Osteocyte (in vitro differentiated cells): ENCODE measurements around the gene RERGL. TPM values are rescaled to one million over a fixed set of nuclear protein-coding genes. Genes with fewer than 3 reads are reported as not detected.

ENCODE experiments used
- DNase-seq: peaks from one replicate; pipeline ENCODE4 v3.0.0; 2021; ENCODE audit warnings: mixed read lengths; ENCODE audit not compliant: unreplicated experiment; ENCODE audit errors: extremely low spot score
- H3K27ac Mint-ChIP-seq: one replicate; pipeline ENCODE4 v1.8.0; 2021; ENCODE audit warnings: mild to moderate bottlenecking, mixed read lengths; ENCODE audit not compliant: unreplicated experiment
- H3K27me3 Mint-ChIP-seq: one replicate; pipeline ENCODE4 v1.8.0; 2021; ENCODE audit warnings: mixed read lengths; ENCODE audit not compliant: unreplicated experiment
- H3K36me3 Mint-ChIP-seq: one replicate; pipeline ENCODE4 v1.8.0; 2021; ENCODE audit warnings: mixed read lengths; ENCODE audit not compliant: unreplicated experiment
- H3K4me1 Mint-ChIP-seq: one replicate; pipeline ENCODE4 v1.8.0; 2021; ENCODE audit warnings: mixed read lengths; ENCODE audit not compliant: unreplicated experiment
- H3K4me3 Mint-ChIP-seq: one replicate; pipeline ENCODE4 v1.8.0; 2021; ENCODE audit warnings: mild to moderate bottlenecking, moderate library complexity, mixed read lengths; ENCODE audit not compliant: unreplicated experiment
- H3K9me3 Mint-ChIP-seq: one replicate; pipeline ENCODE4 v1.8.0; 2021; ENCODE audit warnings: mixed read lengths; ENCODE audit not compliant: unreplicated experiment
- long read RNA-seq: library from polyadenylated mRNA; unstranded; transcript quantifications from one replicate; pipeline ENCODE4 v2.0.0, GENCODE V29; 2021
- total RNA-seq: library from RNA; stranded (reverse); gene quantifications from 2 replicates; pipeline ENCODE4 v1.2.1, GENCODE V29; 2021
- TF ChIP-seq, protein P1 (sequence below): fragments of 200-600 bp; sonication (generic); IDR thresholded peaks from 2 replicates; pipeline ENCODE4 v1.5.0; 2021; ENCODE audit warnings: antibody characterized with exemption, mild to moderate bottlenecking, moderate library complexity

RERGL gene, protein sequence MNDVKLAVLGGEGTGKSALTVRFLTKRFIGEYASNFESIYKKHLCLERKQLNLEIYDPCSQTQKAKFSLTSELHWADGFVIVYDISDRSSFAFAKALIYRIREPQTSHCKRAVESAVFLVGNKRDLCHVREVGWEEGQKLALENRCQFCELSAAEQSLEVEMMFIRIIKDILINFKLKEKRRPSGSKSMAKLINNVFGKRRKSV
- total RNA-seq = not detected in 2 replicates
- long read RNA-seq = 0 reads

DNA sequence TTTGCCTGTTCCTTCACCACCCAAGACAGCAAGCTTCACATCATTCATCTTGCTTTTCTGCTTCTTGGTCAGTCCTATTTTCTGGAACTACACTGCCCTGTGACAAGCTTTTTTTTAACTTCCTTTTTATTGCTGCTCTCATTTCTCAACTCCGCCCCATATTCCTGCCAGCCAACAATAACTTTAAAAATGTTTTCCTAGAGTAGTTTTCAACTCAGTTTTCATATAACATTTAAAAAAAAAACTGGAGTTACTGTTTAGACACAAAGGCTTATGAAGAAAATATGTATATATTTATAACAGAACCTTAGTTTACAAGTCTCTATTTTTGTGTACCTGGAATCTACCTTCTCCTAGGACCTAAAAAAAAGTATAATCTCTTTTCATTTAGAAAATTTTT is at the start of gene RERGL:
Gene RERGL (minus strand): TSS at position 101 of the 400 bp plus-strand sequence. CDS start 53 bp downstream, at position 48.
- H3K27me3 Mint-ChIP-seq = peaks cover 8% of the 10 kb centered on the region

DNA sequence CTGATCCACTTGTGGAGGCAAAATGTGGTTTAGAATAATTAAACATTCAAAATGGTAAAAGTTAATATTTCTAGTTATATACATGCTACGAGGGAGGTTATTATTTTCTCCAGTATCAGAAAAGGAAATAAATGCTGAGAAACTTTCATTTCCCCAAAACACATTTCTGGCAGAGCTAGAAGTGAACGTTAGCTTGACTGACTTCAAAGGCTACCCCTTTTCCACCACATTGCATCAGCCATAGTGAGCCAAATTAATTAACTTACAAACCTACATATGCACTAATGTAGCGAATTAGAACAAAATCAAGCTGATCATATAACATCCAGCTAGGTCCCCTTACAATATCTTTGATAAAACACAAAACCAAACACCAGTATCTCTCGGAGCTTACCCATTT is 49.3 kb upstream of the RERGL start:
- TF ChIP-seq, protein P1, sequence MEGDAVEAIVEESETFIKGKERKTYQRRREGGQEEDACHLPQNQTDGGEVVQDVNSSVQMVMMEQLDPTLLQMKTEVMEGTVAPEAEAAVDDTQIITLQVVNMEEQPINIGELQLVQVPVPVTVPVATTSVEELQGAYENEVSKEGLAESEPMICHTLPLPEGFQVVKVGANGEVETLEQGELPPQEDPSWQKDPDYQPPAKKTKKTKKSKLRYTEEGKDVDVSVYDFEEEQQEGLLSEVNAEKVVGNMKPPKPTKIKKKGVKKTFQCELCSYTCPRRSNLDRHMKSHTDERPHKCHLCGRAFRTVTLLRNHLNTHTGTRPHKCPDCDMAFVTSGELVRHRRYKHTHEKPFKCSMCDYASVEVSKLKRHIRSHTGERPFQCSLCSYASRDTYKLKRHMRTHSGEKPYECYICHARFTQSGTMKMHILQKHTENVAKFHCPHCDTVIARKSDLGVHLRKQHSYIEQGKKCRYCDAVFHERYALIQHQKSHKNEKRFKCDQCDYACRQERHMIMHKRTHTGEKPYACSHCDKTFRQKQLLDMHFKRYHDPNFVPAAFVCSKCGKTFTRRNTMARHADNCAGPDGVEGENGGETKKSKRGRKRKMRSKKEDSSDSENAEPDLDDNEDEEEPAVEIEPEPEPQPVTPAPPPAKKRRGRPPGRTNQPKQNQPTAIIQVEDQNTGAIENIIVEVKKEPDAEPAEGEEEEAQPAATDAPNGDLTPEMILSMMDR = no peak
- peaks cover 11% of the 10 kb centered on the region for H3K27me3 Mint-ChIP-seq
- peaks cover 22% of the 10 kb centered on the region for H3K4me1 Mint-ChIP-seq
- H3K36me3 Mint-ChIP-seq = no peaks in the 10 kb centered on the region
- no peaks in the 10 kb centered on the region for H3K9me3 Mint-ChIP-seq
- DNase-seq = no peak
- H3K27ac Mint-ChIP-seq = no peak overlapping the region
- no peak overlapping the region for H3K4me3 Mint-ChIP-seq

More for the DNA sequence above, at the start of gene RERGL:
- no peak within 1 kb of the TSS for H3K4me3 Mint-ChIP-seq
- no peaks in the 10 kb centered on the region for H3K36me3 Mint-ChIP-seq
- peaks cover 4% of the 10 kb centered on the region for H3K9me3 Mint-ChIP-seq
- TF ChIP-seq, protein P1 = no peak
- no peaks in the 10 kb centered on the region for H3K4me1 Mint-ChIP-seq
- no peak for DNase-seq
- no peak within 1 kb of the TSS for H3K27ac Mint-ChIP-seq

GRCh38 chr12:18135509-18135908 is 45.5 kb upstream of the RERGL start:
- Mint-ChIP-seq H3K4me1 (peaks cover 5% of the 10 kb centered on the region), H3K36me3 (no peaks in the 10 kb centered on the region), H3K9me3 (no peaks in the 10 kb centered on the region), H3K27me3 (peaks cover 18% of the 10 kb centered on the region), H3K27ac (no peak overlapping the region), H3K4me3 (no peak overlapping the region)
- no peak for DNase-seq
- TF ChIP-seq, protein P1 = no peak

GRCh38 chr12:18135086-18135485 is 45.1 kb upstream of the RERGL start:
- TF ChIP-seq, protein P1 = no peak

DNA sequence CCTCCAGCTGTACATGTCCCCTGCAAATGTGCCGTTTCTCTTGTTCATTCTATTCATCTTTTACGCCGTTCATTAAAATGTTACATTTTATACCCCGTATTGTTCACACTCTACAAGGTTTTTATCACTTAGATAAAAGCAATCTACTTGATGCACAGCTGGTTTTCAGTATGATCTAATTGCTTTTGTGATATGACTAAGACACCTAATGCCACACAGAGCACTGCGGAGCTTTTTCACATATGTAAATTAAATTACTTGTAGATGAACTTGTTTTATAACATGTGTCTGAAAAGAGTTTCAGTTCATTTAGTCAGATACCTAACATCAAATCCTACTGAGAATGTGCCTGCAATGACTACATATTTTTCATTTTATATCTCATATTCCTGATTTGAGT is 40.9 kb upstream of the RERGL start:
- H3K4me3 Mint-ChIP-seq = no peak overlapping the region
- H3K9me3 Mint-ChIP-seq = peaks cover 7% of the 10 kb centered on the region
- H3K27ac Mint-ChIP-seq = no peak overlapping the region
- no peak for DNase-seq
- no peaks in the 10 kb centered on the region for H3K4me1 Mint-ChIP-seq
- H3K36me3 Mint-ChIP-seq = no peaks in the 10 kb centered on the region
- TF ChIP-seq, protein P1 = no peak
- H3K27me3 Mint-ChIP-seq = peaks cover 18% of the 10 kb centered on the region

More at GRCh38 chr12:18135086-18135485, 45.1 kb upstream of the RERGL start:
- Mint-ChIP-seq H3K36me3 (no peaks in the 10 kb centered on the region), H3K4me3 (no peak overlapping the region), H3K27ac (no peak overlapping the region), H3K9me3 (no peaks in the 10 kb centered on the region), H3K27me3 (peaks cover 21% of the 10 kb centered on the region), H3K4me1 (peaks cover under 1% of the 10 kb centered on the region)
- DNase-seq = no peak
